22Rv1 (cell line): ENCODE results near the gene RNF130.
"Not testable (repeated sequence)": the region's sequence is repeated elsewhere in the genome, so short reads cannot be mapped to it uniquely, and the experiment has no call there.

Experiments
- H3K27ac ChIP-seq: fragments of 450-650 bp; 2 replicates; pipeline ENCODE4 v1.5.1; 2017
- ZFX ChIP-seq: fragments of 450-650 bp; IDR thresholded peaks from 2 replicates; pipeline ENCODE4 v1.6.1; 2017; ENCODE audit warnings: antibody characterized with exemption, borderline replicate concordance
- TF ChIP-seq, protein P1 (sequence below): fragments of 450-650 bp; IDR thresholded peaks from 2 replicates; pipeline ENCODE4 v1.5.1; 2017; ENCODE audit warnings: mild to moderate bottlenecking

The RNF130 gene

DNA sequence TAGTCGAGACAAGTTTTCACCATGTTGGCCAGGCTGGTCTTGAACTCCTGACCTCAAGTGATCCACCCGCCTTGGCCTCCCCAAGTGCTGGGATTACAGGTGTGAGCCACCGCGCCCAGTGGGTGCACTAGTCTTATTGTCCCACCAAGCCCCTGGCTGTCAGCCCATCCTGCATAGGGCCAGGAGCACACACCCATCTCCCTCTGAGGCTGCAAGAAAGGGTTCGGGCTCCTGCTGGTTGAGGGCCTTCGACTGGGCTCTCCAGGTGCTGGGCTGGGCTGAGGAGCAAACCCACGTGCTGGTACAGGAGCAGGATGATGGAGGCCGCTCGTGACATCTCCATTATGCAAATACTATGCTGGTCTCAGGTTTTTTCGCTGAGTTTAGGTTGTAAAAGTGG lies 25.1 kb upstream of the RNF130 start:
- TF ChIP-seq ZFX: no peak
- TF ChIP-seq, protein P1, sequence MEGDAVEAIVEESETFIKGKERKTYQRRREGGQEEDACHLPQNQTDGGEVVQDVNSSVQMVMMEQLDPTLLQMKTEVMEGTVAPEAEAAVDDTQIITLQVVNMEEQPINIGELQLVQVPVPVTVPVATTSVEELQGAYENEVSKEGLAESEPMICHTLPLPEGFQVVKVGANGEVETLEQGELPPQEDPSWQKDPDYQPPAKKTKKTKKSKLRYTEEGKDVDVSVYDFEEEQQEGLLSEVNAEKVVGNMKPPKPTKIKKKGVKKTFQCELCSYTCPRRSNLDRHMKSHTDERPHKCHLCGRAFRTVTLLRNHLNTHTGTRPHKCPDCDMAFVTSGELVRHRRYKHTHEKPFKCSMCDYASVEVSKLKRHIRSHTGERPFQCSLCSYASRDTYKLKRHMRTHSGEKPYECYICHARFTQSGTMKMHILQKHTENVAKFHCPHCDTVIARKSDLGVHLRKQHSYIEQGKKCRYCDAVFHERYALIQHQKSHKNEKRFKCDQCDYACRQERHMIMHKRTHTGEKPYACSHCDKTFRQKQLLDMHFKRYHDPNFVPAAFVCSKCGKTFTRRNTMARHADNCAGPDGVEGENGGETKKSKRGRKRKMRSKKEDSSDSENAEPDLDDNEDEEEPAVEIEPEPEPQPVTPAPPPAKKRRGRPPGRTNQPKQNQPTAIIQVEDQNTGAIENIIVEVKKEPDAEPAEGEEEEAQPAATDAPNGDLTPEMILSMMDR: no peak
- no peak overlapping the region for H3K27ac ChIP-seq

DNA sequence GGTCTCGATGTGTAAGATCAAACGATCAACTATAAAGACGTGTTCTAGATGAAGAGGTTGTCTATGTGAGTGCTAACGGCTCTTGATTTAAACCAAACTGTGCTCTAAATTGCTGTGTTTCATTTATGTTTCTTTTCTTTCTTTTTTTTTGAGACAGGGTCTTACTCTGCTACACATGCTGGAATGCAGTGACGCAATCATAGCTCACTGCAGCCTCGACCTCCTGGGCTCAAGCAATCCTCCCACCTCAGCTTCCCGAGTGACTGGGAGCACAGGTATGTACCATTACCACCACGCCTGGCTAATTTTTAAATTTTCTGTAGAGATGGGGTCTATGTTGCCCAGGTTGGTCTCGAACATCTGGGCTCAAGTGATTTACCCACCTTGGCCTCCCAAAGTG lies 24.0 kb upstream of the RNF130 start:
- H3K27ac ChIP-seq: no peak overlapping the region
- TF ChIP-seq, protein P1: no peak

DNA sequence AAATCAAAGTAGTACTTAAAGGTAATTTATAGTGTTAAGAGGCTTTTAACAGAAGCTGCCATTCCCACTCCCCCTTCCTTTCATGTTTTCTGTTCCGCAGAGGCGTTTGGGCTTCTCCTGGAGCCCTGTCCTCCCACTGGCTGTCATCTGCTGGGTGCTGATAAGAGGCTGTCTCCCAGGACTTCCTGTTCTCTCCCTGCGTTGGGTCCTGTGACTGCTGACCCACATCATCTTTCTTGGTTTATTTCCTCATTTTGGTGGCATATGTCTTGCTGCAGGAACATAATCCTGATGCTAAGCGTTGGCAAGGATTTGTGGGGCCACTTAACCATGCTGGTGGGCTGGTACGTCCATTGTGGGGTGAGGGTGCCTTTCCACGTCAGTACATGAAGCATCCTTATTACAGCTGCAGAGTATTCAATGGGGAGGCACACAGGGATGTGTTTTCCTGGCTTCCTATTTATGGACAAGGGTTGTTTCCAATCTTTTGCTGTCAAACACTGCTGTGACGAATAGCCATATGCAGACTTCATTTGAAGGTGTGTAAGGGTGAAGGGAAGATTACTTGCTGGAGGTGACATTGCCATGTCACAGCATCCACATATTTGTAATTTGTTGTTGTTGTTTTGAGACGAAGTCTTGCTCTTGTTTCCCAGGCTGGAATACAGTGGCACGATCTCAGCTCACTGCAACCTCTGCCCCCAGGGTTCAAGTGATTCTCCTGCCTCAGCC lies 22.3 kb upstream of the RNF130 start:
- H3K27ac ChIP-seq: no peak overlapping the region
- no peak for TF ChIP-seq ZFX

DNA sequence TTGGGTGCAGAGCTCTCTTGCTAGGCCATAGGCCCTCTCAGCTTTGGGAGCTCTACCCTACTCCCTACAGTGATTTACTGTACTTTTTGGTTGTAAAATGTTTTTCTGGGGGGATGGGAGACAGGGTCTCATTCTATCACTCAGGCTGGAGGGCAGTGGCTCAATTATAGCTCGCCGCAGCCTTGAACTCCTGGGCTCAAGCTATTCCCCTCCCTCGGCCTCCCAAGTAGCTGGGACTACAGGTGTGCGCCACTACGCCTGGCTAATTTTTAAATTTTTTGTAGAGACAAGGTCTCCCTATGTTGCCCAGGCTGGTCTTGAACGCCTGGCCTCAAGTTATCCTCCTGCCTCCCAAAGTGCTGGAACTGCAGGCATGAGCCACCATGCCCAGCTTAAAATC lies 21.7 kb upstream of the RNF130 start:
- H3K27ac ChIP-seq: no peak overlapping the region
- TF ChIP-seq, protein P1: no peak
- TF ChIP-seq ZFX: no peak

DNA sequence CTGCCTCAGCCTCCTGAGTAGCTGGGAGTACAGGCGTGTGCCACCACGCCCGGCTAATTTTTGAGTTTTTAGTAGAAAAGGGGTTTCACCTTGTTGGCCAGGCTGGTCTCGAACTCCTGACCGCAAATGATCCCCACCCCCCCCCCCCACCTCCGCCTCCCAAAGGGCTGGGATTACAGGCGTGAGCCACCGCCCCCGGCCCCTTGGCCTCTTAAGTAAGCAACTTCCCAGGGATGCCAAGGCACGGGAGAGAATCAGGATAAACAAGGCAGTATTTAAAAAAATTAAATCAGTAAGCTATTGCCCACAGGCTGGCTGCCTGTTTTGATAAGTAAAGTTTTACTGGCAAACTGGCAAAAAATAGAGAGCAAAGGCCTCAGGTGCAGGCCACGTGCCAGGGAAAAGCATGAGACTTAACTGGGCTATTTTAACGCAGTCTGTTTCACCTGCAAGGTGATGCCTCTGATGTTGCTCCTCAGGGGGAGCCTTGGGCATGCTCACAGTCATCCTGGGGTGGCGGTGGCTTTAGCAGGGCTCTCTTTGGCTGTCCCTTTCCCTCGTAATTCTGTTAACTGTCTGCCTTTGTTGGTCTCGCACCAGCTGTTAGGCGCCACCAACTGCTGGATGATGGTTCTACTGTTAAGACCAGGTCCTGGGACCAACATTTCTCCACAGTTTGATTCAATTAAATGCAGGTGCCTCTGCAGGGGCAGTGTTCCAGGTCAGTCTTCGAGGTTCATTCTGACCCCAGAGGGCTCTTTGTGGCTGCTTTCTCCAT lies 19.4 kb upstream of the RNF130 start:
- no peak overlapping the region for H3K27ac ChIP-seq
- TF ChIP-seq ZFX: no peak
- TF ChIP-seq, protein P1: peak; percentile 52

DNA sequence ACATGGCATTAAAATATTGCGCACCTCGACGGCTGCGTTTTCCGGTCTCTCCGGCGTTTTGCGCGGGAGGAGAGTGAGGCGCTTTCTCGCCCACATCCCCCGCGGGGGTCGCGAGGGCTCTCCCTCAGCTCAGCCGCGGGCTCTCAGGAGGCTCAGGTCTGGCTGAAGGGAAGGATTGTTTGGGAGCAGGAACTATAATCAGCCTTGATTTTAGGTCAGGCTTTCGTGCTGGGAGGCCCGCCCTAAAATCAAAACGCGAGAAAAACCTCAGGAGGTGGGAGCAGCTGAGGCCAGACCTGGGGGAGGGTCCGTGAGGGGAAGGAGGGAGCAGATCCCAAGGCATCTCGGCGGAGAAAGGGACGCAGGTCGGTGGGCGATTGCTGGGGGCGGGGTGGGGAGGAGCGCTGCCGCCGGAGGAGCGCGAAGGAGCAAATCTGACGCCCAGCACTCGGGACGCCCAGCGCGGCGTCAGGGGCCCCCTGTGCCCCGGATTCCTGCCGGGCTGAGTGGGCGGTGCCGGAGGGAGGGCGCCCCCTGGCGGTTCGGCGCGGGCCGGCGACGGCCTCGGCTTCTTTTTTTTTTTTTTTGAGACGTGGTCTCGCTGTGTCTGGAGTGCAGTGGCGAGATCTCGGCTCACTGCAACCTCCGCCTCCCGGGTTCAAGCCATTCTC lies 18.7 kb upstream of the RNF130 start:
- TF ChIP-seq ZFX: no peak
- TF ChIP-seq, protein P1: peak; percentile 93
- H3K27ac ChIP-seq: no peak overlapping the region

DNA sequence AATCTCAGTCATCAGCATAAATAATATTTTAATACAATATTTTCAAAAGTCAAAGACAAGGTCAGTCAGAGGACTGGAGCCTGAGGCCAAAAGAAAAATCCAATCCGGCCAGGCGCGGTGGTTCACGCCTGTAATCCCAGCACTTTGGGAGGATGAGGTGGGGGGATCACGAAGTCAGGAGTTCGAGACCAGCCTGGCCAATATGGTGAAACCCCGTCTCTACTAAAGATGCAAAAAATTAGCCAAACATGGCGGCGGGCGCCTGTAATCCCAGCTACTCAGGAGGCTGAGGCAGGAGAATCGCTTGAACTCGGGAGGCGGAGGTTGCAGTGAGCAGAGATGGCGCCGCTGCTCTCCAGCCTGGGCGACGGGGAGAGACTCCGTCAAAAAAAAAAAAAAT lies 18.1 kb upstream of the RNF130 start:
- H3K27ac ChIP-seq: not testable (repeated sequence)

DNA sequence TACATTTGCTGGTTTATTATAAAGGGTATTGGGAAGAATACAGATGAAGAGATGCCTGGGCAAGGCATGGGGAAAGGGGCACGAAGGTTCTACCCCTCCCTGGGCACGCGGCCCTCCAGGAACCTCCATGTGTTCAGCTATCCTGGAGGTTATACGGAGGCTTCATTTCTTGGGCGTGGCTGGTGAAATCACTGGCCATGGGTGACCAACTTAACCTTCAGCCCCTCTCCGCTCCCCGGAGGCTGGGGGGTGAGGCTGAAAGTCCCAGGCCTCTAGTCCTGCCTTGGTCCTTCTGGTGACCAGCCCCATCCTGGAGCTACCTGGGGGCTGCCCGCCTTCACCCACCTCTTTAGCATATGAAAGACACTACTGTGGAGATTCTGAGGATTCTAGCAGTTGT lies 17.0 kb upstream of the RNF130 start:
- H3K27ac ChIP-seq: no peak overlapping the region
- TF ChIP-seq ZFX: no peak
- TF ChIP-seq, protein P1: no peak
